ENCODE results near the gene FOXK2.

The FOXK2 gene

DNA sequence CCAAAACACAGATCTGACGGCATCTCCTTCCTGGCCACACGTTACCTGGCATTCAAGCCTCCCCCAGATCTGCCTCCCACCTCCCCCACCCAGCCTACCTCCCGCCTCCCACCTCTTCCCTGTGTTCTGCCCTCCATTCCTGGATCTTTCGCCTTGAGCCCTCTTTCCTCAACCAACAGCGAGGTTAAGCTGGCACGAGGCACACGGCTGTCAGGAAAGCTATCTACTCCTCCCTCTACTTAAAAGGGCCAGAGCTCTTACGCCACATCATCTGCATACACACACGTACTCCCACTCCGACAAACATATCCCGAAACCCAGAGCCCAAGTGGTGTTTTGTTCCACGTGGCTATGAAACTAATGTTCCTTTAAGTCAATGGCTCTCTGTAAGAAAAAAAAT, 110.7 kb downstream of the FOXK2 start:
- no peak for DNase-seq (ENCODE audit: extremely low read depth, insufficient read length)
- TF ChIP-seq, protein P1, sequence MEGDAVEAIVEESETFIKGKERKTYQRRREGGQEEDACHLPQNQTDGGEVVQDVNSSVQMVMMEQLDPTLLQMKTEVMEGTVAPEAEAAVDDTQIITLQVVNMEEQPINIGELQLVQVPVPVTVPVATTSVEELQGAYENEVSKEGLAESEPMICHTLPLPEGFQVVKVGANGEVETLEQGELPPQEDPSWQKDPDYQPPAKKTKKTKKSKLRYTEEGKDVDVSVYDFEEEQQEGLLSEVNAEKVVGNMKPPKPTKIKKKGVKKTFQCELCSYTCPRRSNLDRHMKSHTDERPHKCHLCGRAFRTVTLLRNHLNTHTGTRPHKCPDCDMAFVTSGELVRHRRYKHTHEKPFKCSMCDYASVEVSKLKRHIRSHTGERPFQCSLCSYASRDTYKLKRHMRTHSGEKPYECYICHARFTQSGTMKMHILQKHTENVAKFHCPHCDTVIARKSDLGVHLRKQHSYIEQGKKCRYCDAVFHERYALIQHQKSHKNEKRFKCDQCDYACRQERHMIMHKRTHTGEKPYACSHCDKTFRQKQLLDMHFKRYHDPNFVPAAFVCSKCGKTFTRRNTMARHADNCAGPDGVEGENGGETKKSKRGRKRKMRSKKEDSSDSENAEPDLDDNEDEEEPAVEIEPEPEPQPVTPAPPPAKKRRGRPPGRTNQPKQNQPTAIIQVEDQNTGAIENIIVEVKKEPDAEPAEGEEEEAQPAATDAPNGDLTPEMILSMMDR (IDR thresholded peaks at IDR 0.05; ENCODE audit: insufficient read depth, low read length, poor library complexity, severe bottlenecking), result no peak
- Histone ChIP-seq H3K36me3 (ENCODE audit: control insufficient read depth, insufficient read depth, low read length) (peaks cover 13% of the 10 kb centered on the region), H3K4me3 (replicated peaks; ENCODE audit: low read depth, low read length) (no peak overlapping the region), H3K27me3 (replicated peaks; ENCODE audit: control insufficient read depth, insufficient read depth, low read length) (no peaks in the 10 kb centered on the region)

DNA sequence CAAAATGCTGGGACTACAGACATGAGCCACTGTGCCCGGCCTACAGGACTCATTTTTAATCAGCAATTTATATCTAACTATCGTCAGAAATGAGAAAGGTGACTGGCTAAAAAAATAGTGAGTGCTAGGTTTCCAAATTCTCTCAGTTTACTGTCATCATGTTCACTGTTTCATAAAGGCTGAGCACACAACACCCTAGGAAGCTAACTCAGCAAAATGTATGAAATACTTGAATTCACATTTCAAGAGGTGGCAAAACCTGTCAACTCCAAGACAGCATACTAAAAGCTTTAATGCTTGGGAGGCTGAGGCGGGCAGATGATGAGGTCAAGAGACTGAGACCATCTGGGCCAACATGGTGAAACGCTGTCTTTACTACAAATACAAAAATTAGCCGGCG, 112.0 kb downstream of the FOXK2 start:
- no peak overlapping the region for H3K4me3 ChIP-seq (replicated peaks; ENCODE audit: low read depth, low read length)
- H3K27me3 ChIP-seq (replicated peaks; ENCODE audit: control insufficient read depth, insufficient read depth, low read length), result no peaks in the 10 kb centered on the region
- peaks cover 12% of the 10 kb centered on the region for H3K36me3 ChIP-seq (ENCODE audit: control insufficient read depth, insufficient read depth, low read length)
- TF ChIP-seq, protein P1 (IDR thresholded peaks at IDR 0.05; ENCODE audit: insufficient read depth, low read length, poor library complexity, severe bottlenecking), result no peak
- no peak for DNase-seq (ENCODE audit: extremely low read depth, insufficient read length)

DNA sequence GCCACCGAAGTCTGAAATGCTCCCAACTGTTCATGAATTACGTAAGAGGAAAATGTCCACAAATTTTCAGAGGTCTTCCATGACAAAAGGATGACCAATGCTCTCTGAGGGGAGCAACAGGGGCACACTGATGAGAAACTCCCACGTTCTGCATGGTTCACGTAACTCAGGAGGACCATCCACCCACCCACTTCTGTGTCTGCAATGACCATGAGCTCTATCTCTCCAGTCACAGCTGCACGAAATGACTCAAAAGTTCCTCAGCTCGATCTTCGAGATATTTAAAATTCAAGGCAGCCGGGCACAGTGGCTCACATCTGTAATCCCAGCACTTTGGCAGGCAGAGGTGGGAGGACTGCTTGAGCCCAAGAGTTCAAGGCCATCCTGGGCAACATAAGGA, 112.9 kb downstream of the FOXK2 start:
- Histone ChIP-seq H3K27me3 (replicated peaks; ENCODE audit: control insufficient read depth, insufficient read depth, low read length) (no peaks in the 10 kb centered on the region), H3K4me3 (replicated peaks; ENCODE audit: low read depth, low read length) (no peak overlapping the region), H3K36me3 (ENCODE audit: control insufficient read depth, insufficient read depth, low read length) (peaks cover 8% of the 10 kb centered on the region)
- TF ChIP-seq, protein P1 (IDR thresholded peaks at IDR 0.05; ENCODE audit: insufficient read depth, low read length, poor library complexity, severe bottlenecking), result no peak
- no peak for DNase-seq (ENCODE audit: extremely low read depth, insufficient read length)

DNA sequence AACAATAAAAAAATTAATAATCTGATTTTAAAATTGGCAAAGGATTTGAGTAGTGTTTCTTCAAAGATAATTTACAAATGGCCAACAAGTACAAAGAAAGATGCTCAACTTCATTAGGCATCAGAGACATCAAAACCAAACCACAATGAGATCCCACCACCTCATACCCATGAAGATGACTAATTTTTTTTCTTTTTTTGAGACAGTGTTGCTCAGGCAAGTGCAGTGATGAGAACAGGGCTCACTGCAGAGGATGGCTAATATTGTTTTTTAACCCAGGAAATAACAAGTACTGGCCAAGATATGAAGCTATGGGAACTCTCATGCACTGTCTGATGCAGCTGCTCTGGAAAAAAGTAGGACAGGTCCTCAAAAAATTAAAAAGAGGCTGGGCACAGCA, 113.8 kb downstream of the FOXK2 start:
- Histone ChIP-seq H3K4me3 (replicated peaks; ENCODE audit: low read depth, low read length) (no peak overlapping the region), H3K36me3 (ENCODE audit: control insufficient read depth, insufficient read depth, low read length) (peaks cover 8% of the 10 kb centered on the region), H3K27me3 (replicated peaks; ENCODE audit: control insufficient read depth, insufficient read depth, low read length) (no peaks in the 10 kb centered on the region)
- DNase-seq (ENCODE audit: extremely low read depth, insufficient read length), result no peak
- TF ChIP-seq, protein P1 (IDR thresholded peaks at IDR 0.05; ENCODE audit: insufficient read depth, low read length, poor library complexity, severe bottlenecking), result no peak

DNA sequence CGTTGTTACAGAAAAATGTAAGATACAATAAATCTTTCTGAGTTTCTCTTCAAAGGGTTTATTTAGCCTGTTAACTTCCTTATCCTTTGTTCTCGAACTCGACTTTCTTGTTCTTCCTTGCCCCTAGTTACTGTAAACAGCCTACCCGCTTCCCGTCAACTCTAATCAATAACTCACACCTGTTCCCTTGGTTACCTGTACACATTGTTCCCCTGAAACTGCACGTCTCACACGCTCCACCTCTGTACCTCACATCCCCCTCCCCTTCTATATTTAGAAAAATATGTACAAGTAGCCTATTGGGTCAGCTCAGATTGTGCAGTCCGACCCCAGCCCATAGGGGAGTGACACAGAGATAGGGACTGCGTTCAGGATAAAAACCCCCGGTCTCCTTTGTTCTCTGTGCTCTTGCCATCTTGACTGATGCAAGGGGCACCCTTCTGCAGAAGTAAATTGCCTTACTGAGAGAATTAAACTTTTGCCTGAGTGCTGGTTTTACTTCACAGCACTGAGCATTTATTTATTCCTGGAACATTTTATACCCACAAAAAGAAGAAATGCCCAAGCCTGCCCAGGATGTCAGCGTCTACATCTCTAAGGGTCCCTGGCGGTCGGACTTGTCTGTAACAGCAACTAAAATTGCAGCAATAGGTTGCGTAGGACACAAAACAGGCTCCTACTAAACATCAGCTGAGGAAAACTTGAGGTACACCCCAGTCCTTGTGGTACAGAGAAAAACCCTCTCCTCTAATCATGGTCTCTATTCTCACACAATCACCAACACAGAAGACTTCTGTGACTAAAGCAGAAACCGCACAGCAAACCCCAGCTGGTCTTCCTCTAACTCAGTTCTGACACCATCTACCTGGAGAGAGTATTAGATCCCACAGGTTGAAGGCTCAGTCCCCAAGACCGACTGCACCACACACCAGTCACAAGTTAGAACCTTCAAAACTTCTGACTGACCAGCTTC, 117.4 kb downstream of the FOXK2 start:
- H3K36me3 ChIP-seq (ENCODE audit: control insufficient read depth, insufficient read depth, low read length), result peaks cover 12% of the 10 kb centered on the region
- DNase-seq (ENCODE audit: extremely low read depth, insufficient read length), result no peak
- TF ChIP-seq, protein P1 (IDR thresholded peaks at IDR 0.05; ENCODE audit: insufficient read depth, low read length, poor library complexity, severe bottlenecking), result no peak
- no peaks in the 10 kb centered on the region for H3K27me3 ChIP-seq (replicated peaks; ENCODE audit: control insufficient read depth, insufficient read depth, low read length)
- H3K4me3 ChIP-seq (replicated peaks; ENCODE audit: low read depth, low read length), result no peak overlapping the region

Measured in GM06990 (cell line).